ENCODE measurements around the gene ZNF414. TPM values are rescaled to one million over a fixed set of nuclear protein-coding genes. Genes with fewer than 3 reads are reported as not detected.

Gene ZNF414
- total RNA-seq, 2 experiments from 2014 or later = 36.3 to 38.0 TPM

DNA sequence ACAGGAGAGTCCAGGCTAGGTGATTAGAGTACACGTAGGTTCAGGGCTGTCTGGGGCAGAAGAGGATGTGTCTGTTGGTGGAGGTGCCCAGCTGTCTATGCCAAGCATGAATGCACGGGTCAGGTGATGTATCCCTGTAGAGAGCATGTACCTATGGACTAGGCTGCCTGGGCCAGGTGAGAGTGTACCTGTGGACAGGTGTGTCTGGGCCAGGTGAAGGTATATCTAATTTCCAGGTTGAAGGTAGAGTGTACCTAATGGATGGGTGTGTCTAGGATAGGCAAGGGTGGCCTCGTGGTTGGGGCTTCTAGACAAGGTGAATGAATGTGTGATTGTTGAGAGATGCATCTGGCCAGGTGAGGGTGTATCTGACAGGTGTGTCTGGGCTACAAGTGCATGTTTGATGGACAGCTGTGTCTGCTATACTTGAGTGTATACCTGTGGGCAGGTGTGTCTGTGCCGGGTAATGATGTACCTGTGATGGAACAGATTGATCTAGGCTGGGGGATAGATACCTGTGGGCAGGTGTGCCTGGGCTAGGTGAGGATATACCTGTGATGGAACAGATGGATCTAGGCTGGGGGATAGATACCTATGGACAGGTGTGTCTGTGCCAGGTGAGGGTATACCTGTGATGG lies 15.5 kb upstream of the ZNF414 start:
- Histone ChIP-seq H3K36me3 (ENCODE audit: insufficient read depth, low read length) (peaks cover 70% of the 10 kb centered on the region), H3K4me1 (ENCODE audit: insufficient read depth, low read length) (peaks cover 10% of the 10 kb centered on the region), H3K27ac (ENCODE audit: low read depth in 1 of 2, low read length in 2 of 2) (no peak overlapping the region), H3K4me3 (ENCODE audit: low read length) (no peak overlapping the region), H3K9me3 (ENCODE audit: control insufficient read depth in 1 of 2, insufficient read depth in 1 of 2, low read length in 2 of 2) (no peaks in the 10 kb centered on the region), H3K27me3 (ENCODE audit: control insufficient read depth in 1 of 2, insufficient read depth in 2 of 2, low read length in 2 of 2) (no peaks in the 10 kb centered on the region)
- Mint-ChIP-seq H3K9me3 (no peaks in the 10 kb centered on the region), H3K36me3 (ENCODE audit: low read depth) (peaks cover 39% of the 10 kb centered on the region), H3K27ac (no peak overlapping the region), H3K4me3 (no peak overlapping the region), H3K4me1 (ENCODE audit: low read depth) (peaks cover 12% of the 10 kb centered on the region), H3K27me3 (no peaks in the 10 kb centered on the region)
- intact Hi-C loops (cut with DNase I, micrococcal nuclease) = no loop called here
- TF ChIP-seq, protein P1, sequence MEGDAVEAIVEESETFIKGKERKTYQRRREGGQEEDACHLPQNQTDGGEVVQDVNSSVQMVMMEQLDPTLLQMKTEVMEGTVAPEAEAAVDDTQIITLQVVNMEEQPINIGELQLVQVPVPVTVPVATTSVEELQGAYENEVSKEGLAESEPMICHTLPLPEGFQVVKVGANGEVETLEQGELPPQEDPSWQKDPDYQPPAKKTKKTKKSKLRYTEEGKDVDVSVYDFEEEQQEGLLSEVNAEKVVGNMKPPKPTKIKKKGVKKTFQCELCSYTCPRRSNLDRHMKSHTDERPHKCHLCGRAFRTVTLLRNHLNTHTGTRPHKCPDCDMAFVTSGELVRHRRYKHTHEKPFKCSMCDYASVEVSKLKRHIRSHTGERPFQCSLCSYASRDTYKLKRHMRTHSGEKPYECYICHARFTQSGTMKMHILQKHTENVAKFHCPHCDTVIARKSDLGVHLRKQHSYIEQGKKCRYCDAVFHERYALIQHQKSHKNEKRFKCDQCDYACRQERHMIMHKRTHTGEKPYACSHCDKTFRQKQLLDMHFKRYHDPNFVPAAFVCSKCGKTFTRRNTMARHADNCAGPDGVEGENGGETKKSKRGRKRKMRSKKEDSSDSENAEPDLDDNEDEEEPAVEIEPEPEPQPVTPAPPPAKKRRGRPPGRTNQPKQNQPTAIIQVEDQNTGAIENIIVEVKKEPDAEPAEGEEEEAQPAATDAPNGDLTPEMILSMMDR (IDR thresholded peaks at IDR 0.05) = no peak
- DNase-seq (peak in 1 of 14 experiments; percentile 7), ATAC-seq (ENCODE audit: poor library complexity) (no peak)
- ChIA-PET POLR2A (no interaction called here), CTCF (no interaction called here)

DNA sequence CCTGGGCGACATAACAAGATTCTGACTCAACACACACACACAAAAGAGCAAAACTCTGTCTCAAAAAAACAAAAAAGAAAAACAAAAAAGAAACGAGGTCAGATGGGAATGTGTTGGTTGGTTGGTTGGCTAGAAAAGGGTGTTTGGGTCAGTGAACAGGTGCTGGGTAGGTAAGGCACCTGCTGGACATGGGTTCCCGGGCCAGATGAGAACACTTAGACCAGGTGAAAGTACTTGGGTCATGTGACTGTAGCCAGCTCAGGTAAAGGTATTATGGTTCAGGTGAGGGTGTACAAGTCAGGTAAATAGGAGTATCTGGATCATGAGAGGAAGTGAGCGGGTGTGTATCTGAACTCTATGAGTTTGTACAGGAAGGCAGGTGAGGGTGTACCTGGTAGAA lies 14.5 kb upstream of the ZNF414 start:
- H3K4me3 Mint-ChIP-seq = no peak overlapping the region

DNA sequence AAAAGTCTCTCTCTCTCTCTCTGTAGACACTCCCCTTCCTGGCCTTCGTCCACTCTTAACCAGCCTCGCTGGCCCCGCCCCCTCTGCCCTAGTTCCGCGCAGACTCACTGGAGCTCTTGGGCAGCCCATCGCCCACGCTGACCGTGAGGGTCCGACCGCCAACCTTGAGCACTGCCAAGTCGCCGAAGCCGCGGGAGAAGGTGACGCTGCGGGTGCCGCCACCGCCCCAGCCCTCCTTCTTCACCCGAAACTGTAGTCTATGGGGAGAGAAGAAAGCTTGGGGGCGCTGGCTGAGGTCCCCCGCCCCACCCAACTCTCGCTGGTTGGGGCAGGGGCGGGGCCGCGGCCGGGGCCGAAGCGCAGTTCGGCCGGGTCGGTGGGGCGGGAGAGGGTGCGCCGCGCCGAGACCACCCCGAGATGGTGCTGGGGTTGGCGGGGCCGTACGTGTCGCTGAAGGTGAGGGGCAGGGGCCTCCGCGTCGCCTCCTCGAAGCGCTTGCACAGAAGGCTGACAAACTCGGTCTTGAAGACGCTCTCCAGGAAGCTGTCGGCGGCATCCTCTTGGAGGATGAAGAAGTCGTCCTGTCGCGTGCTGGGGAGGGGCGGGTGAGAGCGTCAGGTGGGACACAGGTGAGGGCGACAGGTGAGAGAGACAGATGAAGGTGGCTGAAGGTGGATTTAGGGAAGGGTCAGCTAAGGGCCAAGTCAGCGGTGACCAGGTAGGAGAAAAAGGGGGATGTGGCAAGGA lies 12.6 kb upstream of the ZNF414 start:
- Histone ChIP-seq H3K27ac (ENCODE audit: low read depth in 1 of 2, low read length in 2 of 2) (no peak overlapping the region), H3K4me1 (ENCODE audit: insufficient read depth, low read length) (peaks cover 10% of the 10 kb centered on the region), H3K9me3 (ENCODE audit: control insufficient read depth in 1 of 2, insufficient read depth in 1 of 2, low read length in 2 of 2) (no peaks in the 10 kb centered on the region), H3K27me3 (ENCODE audit: control insufficient read depth in 1 of 2, insufficient read depth in 2 of 2, low read length in 2 of 2) (no peaks in the 10 kb centered on the region), H3K36me3 (ENCODE audit: insufficient read depth, low read length) (peaks cover 76% of the 10 kb centered on the region), H3K4me3 (ENCODE audit: low read length) (no peak overlapping the region)
- ATAC-seq (ENCODE audit: poor library complexity) = no peak
- DNase-seq = peak in 1 of 14 experiments; percentile 39
- Mint-ChIP-seq H3K36me3 (ENCODE audit: low read depth) (peaks cover 33% of the 10 kb centered on the region), H3K9me3 (no peaks in the 10 kb centered on the region), H3K27me3 (no peaks in the 10 kb centered on the region), H3K4me1 (ENCODE audit: low read depth) (peaks cover 12% of the 10 kb centered on the region), H3K27ac (peak overlapping the region; percentile 58), H3K4me3 (no peak overlapping the region)
- intact Hi-C loops (cut with DNase I, micrococcal nuclease) = no loop called here
- TF ChIP-seq, protein P1 (IDR thresholded peaks at IDR 0.05) = no peak
- ChIA-PET CTCF (no interaction called here), POLR2A (interaction anchor here (2.4 kb wide), 1 partner anchor 13 kb away, joined by 8 read pairs; the partner anchor contains the start of gene ZNF414)

More for the DNA sequence above, 14.5 kb upstream of the ZNF414 start:
- Mint-ChIP-seq H3K36me3 (ENCODE audit: low read depth) (peaks cover 40% of the 10 kb centered on the region), H3K4me1 (ENCODE audit: low read depth) (peaks cover 12% of the 10 kb centered on the region), H3K9me3 (no peaks in the 10 kb centered on the region), H3K27ac (no peak overlapping the region), H3K27me3 (no peaks in the 10 kb centered on the region)
- ChIA-PET POLR2A (interaction anchor here (2.4 kb wide), 1 partner anchor 15 kb away, joined by 8 read pairs; the partner anchor contains the start of gene ZNF414), CTCF (no interaction called here)
- ATAC-seq (ENCODE audit: poor library complexity) (no peak), DNase-seq (no peak)
- Histone ChIP-seq H3K36me3 (ENCODE audit: insufficient read depth, low read length) (peaks cover 70% of the 10 kb centered on the region), H3K27me3 (ENCODE audit: control insufficient read depth in 1 of 2, insufficient read depth in 2 of 2, low read length in 2 of 2) (no peaks in the 10 kb centered on the region), H3K9me3 (ENCODE audit: control insufficient read depth in 1 of 2, insufficient read depth in 1 of 2, low read length in 2 of 2) (no peaks in the 10 kb centered on the region), H3K27ac (ENCODE audit: low read depth in 1 of 2, low read length in 2 of 2) (no peak overlapping the region), H3K4me1 (ENCODE audit: insufficient read depth, low read length) (peaks cover 10% of the 10 kb centered on the region), H3K4me3 (ENCODE audit: low read length) (no peak overlapping the region)
- intact Hi-C loops (cut with DNase I, micrococcal nuclease) = no loop called here
- TF ChIP-seq, protein P1 (IDR thresholded peaks at IDR 0.05) = no peak
